HL-60 (cell line): Measurements from ENCODE around the gene MCAM.

Source experiments
- DNase-seq, 2 experiments: peaks; one replicate each; pipeline ENCODE4 v3.0.0-alpha.2; 2010 to 2020; ENCODE audit warnings: low read depth in 1 of 2, low spot score in 1 of 2
- H3K27ac ChIP-seq: fragments of 250-450 bp; sonication (Bioruptor Pico); replicated peaks from 2 replicates; pipeline ENCODE4 v1.5.1; 2020; ENCODE audit warnings: mild to moderate bottlenecking, moderate library complexity
- H3K27me3 ChIP-seq: fragments of 250-450 bp; sonication (Bioruptor Pico); 2 replicates; pipeline ENCODE4 v1.5.1; 2021; ENCODE audit warnings: mild to moderate bottlenecking, moderate library complexity; ENCODE audit not compliant: insufficient read depth, poor library complexity, severe bottlenecking
- H3K4me3 ChIP-seq: replicated peaks from 2 replicates; pipeline ENCODE4 v1.5.1; 2011; ENCODE audit warnings: mild to moderate bottlenecking, control low read depth, low read length; ENCODE audit not compliant: insufficient read depth
- CTCF ChIP-seq: IDR thresholded peaks from one replicate; pipeline ENCODE4 v1.5.1; 2011; ENCODE audit warnings: low read length, control low read depth, inconsistent platforms; ENCODE audit not compliant: insufficient read depth
- GABPA ChIP-seq: IDR thresholded peaks from 2 replicates; pipeline ENCODE4 v1.6.1; 2012; ENCODE audit warnings: low read depth
- POLR2AphosphoS5 ChIP-seq: IDR thresholded peaks from 2 replicates; pipeline ENCODE4 v1.6.1; 2012; ENCODE audit warnings: low read depth
- REST ChIP-seq: IDR thresholded peaks from 2 replicates; pipeline ENCODE4 v1.6.1; 2012; ENCODE audit warnings: low read depth; ENCODE audit not compliant: insufficient replicate concordance
- SPI1 ChIP-seq: IDR thresholded peaks from 2 replicates; pipeline ENCODE4 v1.6.1; 2012; ENCODE audit warnings: low read depth, mild to moderate bottlenecking, borderline replicate concordance

Gene MCAM

GRCh38 chr11:119338318-119338890 is 21.5 kb upstream of the MCAM start:
- H3K27me3 ChIP-seq: peaks cover 24% of the 10 kb centered on the region
- no peak overlapping the region for H3K4me3 ChIP-seq
- H3K27ac ChIP-seq: no peak overlapping the region
- TF ChIP-seq CTCF (peak; percentile 29), REST (no peak)
- DNase-seq: peak in 1 of 2 experiments; percentile 70

GRCh38 chr11:119337581-119338317 is 20.8 kb upstream of the MCAM start:
- DNase-seq: no peak
- Histone ChIP-seq H3K27ac (no peak overlapping the region), H3K27me3 (peaks cover 24% of the 10 kb centered on the region), H3K4me3 (no peak overlapping the region)
- no peak for TF ChIP-seq REST
- no peak for TF ChIP-seq GABPA
- TF ChIP-seq POLR2AphosphoS5: no peak
- TF ChIP-seq CTCF: no peak
- no peak for TF ChIP-seq SPI1

GRCh38 chr11:119336744-119337469 is 20.0 kb upstream of the MCAM start:
- H3K4me3 ChIP-seq: no peak overlapping the region
- no peak for TF ChIP-seq POLR2AphosphoS5
- no peak for TF ChIP-seq SPI1
- TF ChIP-seq CTCF: no peak
- no peak for TF ChIP-seq GABPA
- peaks cover 20% of the 10 kb centered on the region for H3K27me3 ChIP-seq
- H3K27ac ChIP-seq: no peak overlapping the region
- DNase-seq: no peak
